ENCODE measurements around the gene GANC.

GRCh38 chr15:42286445-42287029 lies 13.5 kb downstream of the GANC start:
- TF ChIP-seq EZH2phosphoT487 (IDR thresholded peaks at IDR 0.05; ENCODE audit: borderline replicate concordance, low read depth, low read length) (no peak), CTCF (conservative IDR thresholded peaks at IDR 0.05; ENCODE audit: low read length) (no peak)
